GM03348 (cell line): Measurements from ENCODE around the gene DNAJC30.
"Not testable (repeated sequence)": the region's sequence is repeated elsewhere in the genome, so short reads cannot be mapped to it uniquely, and the experiment has no call there.

Source experiments
- DNase-seq: peaks from one replicate; pipeline ENCODE4 v3.0.0; 2012; ENCODE audit warnings: low spot score

The DNAJC30 gene

GRCh38 chr7:73681031-73681430 lies 2.2 kb downstream of the DNAJC30 start:
- DNase-seq, result no peak

GRCh38 chr7:73680501-73680900 lies 2.8 kb downstream of the DNAJC30 start:
- DNase-seq, result no peak

- DNase-seq, result no peak
Measured at GRCh38 chr7:73679709-73680108, 3.5 kb downstream of the DNAJC30 start.

- DNase-seq, result no peak
Measured at GRCh38 chr7:73678862-73679261, 4.4 kb downstream of the DNAJC30 start.

- DNase-seq, result not testable (repeated sequence)
Measured at GRCh38 chr7:73676062-73676461, 7.2 kb downstream of the DNAJC30 start.

GRCh38 chr7:73674468-73675124 lies 8.7 kb downstream of the DNAJC30 start:
- no peak for DNase-seq

GRCh38 chr7:73671857-73672445 lies 11.3 kb downstream of the DNAJC30 start:
- no peak for DNase-seq

- DNase-seq, result no peak
Measured at GRCh38 chr7:73671322-73671661, 12.0 kb downstream of the DNAJC30 start.

GRCh38 chr7:73669858-73670385 lies 13.3 kb downstream of the DNAJC30 start:
- no peak for DNase-seq

- DNase-seq, result no peak
Measured at GRCh38 chr7:73669288-73669701, 14.0 kb downstream of the DNAJC30 start.

GRCh38 chr7:73668886-73669230 lies 14.4 kb downstream of the DNAJC30 start:
- no peak for DNase-seq

GRCh38 chr7:73668103-73668885 lies 15.0 kb downstream of the DNAJC30 start:
- peak; percentile 47 for DNase-seq

GRCh38 chr7:73667344-73668102 lies 15.7 kb downstream of the DNAJC30 start, which contains the start of gene VPS37D:
VPS37D (plus strand) TSS chr7:73667831; CDS start chr7:73667959, 128 bp downstream.
- DNase-seq, result peak; percentile 99

GRCh38 chr7:73663033-73663432 lies 20.2 kb downstream of the DNAJC30 start:
- no peak for DNase-seq

- DNase-seq, result not testable (repeated sequence)
Measured at GRCh38 chr7:73660594-73660993, 22.7 kb downstream of the DNAJC30 start.

- no peak for DNase-seq
Measured at GRCh38 chr7:73659983-73660382, 23.3 kb downstream of the DNAJC30 start.

GRCh38 chr7:73655309-73655708 lies 27.9 kb downstream of the DNAJC30 start:
- DNase-seq, result not testable (repeated sequence)

GRCh38 chr7:73652541-73652949 lies 30.7 kb downstream of the DNAJC30 start:
- DNase-seq, result no peak

GRCh38 chr7:73650524-73650923 lies 32.7 kb downstream of the DNAJC30 start:
- DNase-seq, result no peak

- DNase-seq, result no peak
Measured at GRCh38 chr7:73649576-73649975, 33.7 kb downstream of the DNAJC30 start.

GRCh38 chr7:73648593-73649332 lies 34.5 kb downstream of the DNAJC30 start:
- DNase-seq, result no peak
